ACC112 (cell line): ENCODE results near the gene SLC13A3.

Source experiments
- H2AFZ ChIP-seq: fragments of 200-600 bp; sonication (generic); one replicate; pipeline ENCODE4 v1.6.0; 2017; ENCODE audit warnings: antibody characterized with exemption, low read length; ENCODE audit not compliant: unreplicated experiment
- H3K27ac ChIP-seq: fragments of 200-600 bp; sonication (generic); 2 replicates; pipeline ENCODE4 v1.5.1; 2014; ENCODE audit warnings: low read depth, mild to moderate bottlenecking, antibody characterized with exemption, low read length, moderate library complexity
- H3K27me3 ChIP-seq: fragments of 200-600 bp; sonication (generic); 2 replicates; pipeline ENCODE4 v1.6.1; 2014; ENCODE audit warnings: mild to moderate bottlenecking, antibody characterized with exemption, low read length, moderate library complexity, mixed read lengths; ENCODE audit not compliant: insufficient read depth
- H3K36me3 ChIP-seq: fragments of 200-600 bp; sonication (generic); 2 replicates; pipeline ENCODE4 v1.6.1; 2016; ENCODE audit warnings: mild to moderate bottlenecking, antibody characterized with exemption, low read length, moderate library complexity, mixed read lengths; ENCODE audit not compliant: insufficient read depth
- H3K4me1 ChIP-seq: fragments of 200-600 bp; sonication (generic); one replicate; pipeline ENCODE4 v1.6.1; 2016; ENCODE audit warnings: low read length, mixed read lengths; ENCODE audit not compliant: insufficient read depth, unreplicated experiment, control insufficient read depth
- H3K4me3 ChIP-seq: fragments of 200-600 bp; sonication (generic); 2 replicates; pipeline ENCODE4 v1.5.1; 2014; ENCODE audit warnings: mild to moderate bottlenecking, low read depth, low read length
- H3K79me2 ChIP-seq: fragments of 200-600 bp; sonication (generic); one replicate; pipeline ENCODE4 v1.6.0; 2016; ENCODE audit warnings: low read length; ENCODE audit not compliant: control insufficient read depth, unreplicated experiment, insufficient read depth

Gene SLC13A3

GRCh38 chr20:46573788-46574584 is 77.3 kb downstream of the SLC13A3 start:
- Histone ChIP-seq H3K4me1 (no peaks in the 10 kb centered on the region), H3K79me2 (no peaks in the 10 kb centered on the region), H3K27me3 (peaks cover 29% of the 10 kb centered on the region), H3K27ac (no peak overlapping the region), H3K4me3 (no peak overlapping the region), H2AFZ (no peak overlapping the region), H3K36me3 (no peaks in the 10 kb centered on the region)

GRCh38 chr20:46573234-46573633 is 78.0 kb downstream of the SLC13A3 start:
- H3K4me3 ChIP-seq, result no peak overlapping the region
- peaks cover 29% of the 10 kb centered on the region for H3K27me3 ChIP-seq
- no peak overlapping the region for H3K27ac ChIP-seq
- H3K79me2 ChIP-seq, result no peaks in the 10 kb centered on the region
- H2AFZ ChIP-seq, result no peak overlapping the region
- H3K36me3 ChIP-seq, result no peaks in the 10 kb centered on the region
- no peaks in the 10 kb centered on the region for H3K4me1 ChIP-seq

- no peak overlapping the region for H3K27ac ChIP-seq
- no peaks in the 10 kb centered on the region for H3K36me3 ChIP-seq
- no peaks in the 10 kb centered on the region for H3K4me1 ChIP-seq
- H2AFZ ChIP-seq, result no peak overlapping the region
- peaks cover 29% of the 10 kb centered on the region for H3K27me3 ChIP-seq
- H3K79me2 ChIP-seq, result no peaks in the 10 kb centered on the region
- no peak overlapping the region for H3K4me3 ChIP-seq
These were observed 78.5 kb downstream of the SLC13A3 start for GRCh38 chr20:46572790-46573189.

GRCh38 chr20:46572153-46572552 is 79.1 kb downstream of the SLC13A3 start:
- no peaks in the 10 kb centered on the region for H3K36me3 ChIP-seq

GRCh38 chr20:46571418-46571817 is 79.8 kb downstream of the SLC13A3 start:
- no peaks in the 10 kb centered on the region for H3K79me2 ChIP-seq
- peaks cover 29% of the 10 kb centered on the region for H3K27me3 ChIP-seq
- H2AFZ ChIP-seq, result no peak overlapping the region
- H3K27ac ChIP-seq, result no peak overlapping the region
- H3K4me3 ChIP-seq, result no peak overlapping the region
- no peaks in the 10 kb centered on the region for H3K36me3 ChIP-seq
- no peaks in the 10 kb centered on the region for H3K4me1 ChIP-seq

More at GRCh38 chr20:46572153-46572552, 79.1 kb downstream of the SLC13A3 start:
- Histone ChIP-seq H2AFZ (no peak overlapping the region), H3K27ac (no peak overlapping the region), H3K4me1 (no peaks in the 10 kb centered on the region), H3K27me3 (peaks cover 29% of the 10 kb centered on the region), H3K79me2 (no peaks in the 10 kb centered on the region), H3K4me3 (no peak overlapping the region)

GRCh38 chr20:46570956-46571355 is 80.3 kb downstream of the SLC13A3 start:
- no peak overlapping the region for H3K4me3 ChIP-seq
- no peaks in the 10 kb centered on the region for H3K79me2 ChIP-seq
- H3K36me3 ChIP-seq, result no peaks in the 10 kb centered on the region
- no peak overlapping the region for H3K27ac ChIP-seq
- H2AFZ ChIP-seq, result no peak overlapping the region
- H3K27me3 ChIP-seq, result peaks cover 29% of the 10 kb centered on the region
- H3K4me1 ChIP-seq, result no peaks in the 10 kb centered on the region

GRCh38 chr20:46569961-46570360 is 81.3 kb downstream of the SLC13A3 start:
- H3K27me3 ChIP-seq, result peaks cover 29% of the 10 kb centered on the region
- no peak overlapping the region for H3K4me3 ChIP-seq
- no peaks in the 10 kb centered on the region for H3K79me2 ChIP-seq
- H3K4me1 ChIP-seq, result no peaks in the 10 kb centered on the region
- no peak overlapping the region for H3K27ac ChIP-seq
- H3K36me3 ChIP-seq, result no peaks in the 10 kb centered on the region
- H2AFZ ChIP-seq, result no peak overlapping the region

- no peaks in the 10 kb centered on the region for H3K36me3 ChIP-seq
- H3K4me3 ChIP-seq, result no peak overlapping the region
- H3K27ac ChIP-seq, result no peak overlapping the region
- H3K27me3 ChIP-seq, result peaks cover 21% of the 10 kb centered on the region; the same call in 1 of the 2 replicates
- no peak overlapping the region for H2AFZ ChIP-seq
- H3K4me1 ChIP-seq, result no peaks in the 10 kb centered on the region
- no peaks in the 10 kb centered on the region for H3K79me2 ChIP-seq
These were observed 82.6 kb downstream of the SLC13A3 start for GRCh38 chr20:46568570-46569129.

- H2AFZ ChIP-seq, result no peak overlapping the region
- no peaks in the 10 kb centered on the region for H3K79me2 ChIP-seq
- no peaks in the 10 kb centered on the region for H3K4me1 ChIP-seq
- H3K4me3 ChIP-seq, result no peak overlapping the region
- peaks cover 10% of the 10 kb centered on the region; the same call in 1 of the 2 replicates for H3K27me3 ChIP-seq
- no peak overlapping the region for H3K27ac ChIP-seq
- no peaks in the 10 kb centered on the region for H3K36me3 ChIP-seq
These were observed 85.1 kb downstream of the SLC13A3 start for GRCh38 chr20:46566125-46566524.

- no peaks in the 10 kb centered on the region for H3K4me1 ChIP-seq
These were observed 86.9 kb downstream of the SLC13A3 start for GRCh38 chr20:46564241-46564957.

More at GRCh38 chr20:46564241-46564957, 86.9 kb downstream of the SLC13A3 start:
- Histone ChIP-seq H3K27ac (no peak overlapping the region), H2AFZ (no peak overlapping the region), H3K79me2 (no peaks in the 10 kb centered on the region), H3K36me3 (no peaks in the 10 kb centered on the region), H3K4me3 (no peak overlapping the region), H3K27me3 (no peaks in the 10 kb centered on the region)
